Measurements from ENCODE around the gene ADH5.
"Not testable (repeated sequence)": the region's sequence is repeated elsewhere in the genome, so short reads cannot be mapped to it uniquely, and the experiment has no call there.

ADH5 gene

DNA sequence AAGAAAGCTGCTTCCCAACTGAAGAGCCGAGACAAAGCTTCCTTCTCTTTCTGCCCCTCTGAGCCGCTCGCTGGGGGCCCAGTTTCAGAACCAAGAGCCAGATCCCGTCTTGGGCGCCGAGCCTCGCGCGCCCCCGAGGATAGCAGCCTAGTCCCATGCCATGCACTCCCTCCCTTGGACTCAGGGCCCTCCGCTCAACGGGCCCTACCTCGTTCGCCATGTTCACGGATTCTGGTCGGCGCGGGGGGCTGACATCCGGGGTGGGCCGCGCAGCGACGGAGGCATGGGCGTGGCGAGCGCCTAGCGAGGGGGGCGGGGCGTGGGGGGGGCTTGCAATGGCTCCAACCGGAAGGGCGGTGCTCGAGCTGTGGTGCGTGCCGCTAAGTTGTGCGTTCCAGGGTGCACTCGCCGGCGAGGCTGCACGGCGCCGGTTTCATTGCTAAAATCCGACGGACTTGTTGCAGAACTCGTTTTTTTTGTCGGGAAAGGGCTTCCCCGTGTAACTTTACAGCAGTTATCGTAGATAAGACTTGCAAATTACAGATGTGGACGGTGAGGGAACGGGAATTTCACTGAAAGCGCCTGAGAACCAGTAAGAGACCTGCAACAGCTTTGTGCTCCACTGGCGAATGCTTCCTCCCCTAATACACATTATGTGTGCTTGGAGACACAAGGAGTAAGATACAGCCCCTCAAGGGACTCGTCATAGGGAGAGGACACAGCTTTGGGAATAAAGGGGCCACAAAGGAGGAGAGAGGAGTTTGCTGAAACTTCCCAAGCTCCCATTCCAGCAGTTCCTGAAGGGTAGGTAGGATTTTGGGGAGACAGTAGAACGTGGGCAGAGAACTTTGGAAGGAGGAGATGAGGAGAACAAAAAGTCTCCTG is at the start of gene ADH5:
Gene ADH5 (minus strand): TSS at position 308 of the 885 bp plus-strand sequence. CDS start 88 bp downstream, at position 220.
- peak; percentile 55 for DNase-seq

- no peak for DNase-seq
Measured at GRCh38 chr4:99136329-99136728, 47.7 kb upstream of the ADH5 start.

DNA sequence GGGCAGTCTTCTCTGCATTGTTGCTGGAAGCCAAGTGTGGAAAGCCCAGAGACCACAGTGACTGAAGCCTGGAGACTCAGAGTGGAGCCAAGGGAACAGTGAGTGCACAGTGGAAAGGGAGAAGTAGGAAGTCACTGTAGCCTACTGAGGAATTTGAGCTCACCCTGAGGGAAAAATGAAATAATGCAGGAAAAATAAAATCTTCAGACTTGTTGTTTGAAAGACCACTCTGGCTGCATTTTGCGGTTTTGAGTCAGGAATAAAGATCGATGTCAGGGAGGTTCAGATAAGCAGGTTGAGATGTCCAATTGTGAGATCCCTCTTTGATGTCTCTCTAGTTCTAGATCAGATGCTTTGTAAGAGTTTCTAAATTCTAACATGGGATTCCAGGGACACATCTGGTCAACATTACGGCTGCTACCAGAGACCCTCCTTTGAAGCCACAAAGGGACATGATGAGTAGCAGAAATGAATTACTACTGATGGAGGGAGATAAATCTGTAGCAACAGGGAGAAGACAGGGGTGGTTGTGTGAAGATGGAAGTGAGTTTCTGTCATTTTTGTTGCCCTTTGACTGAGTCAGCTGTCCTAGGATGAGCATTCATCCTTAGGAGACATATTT is 47.1 kb upstream of the ADH5 start:
- DNase-seq, result no peak

GRCh38 chr4:99134586-99134985 is 46.0 kb upstream of the ADH5 start:
- DNase-seq, result no peak

DNA sequence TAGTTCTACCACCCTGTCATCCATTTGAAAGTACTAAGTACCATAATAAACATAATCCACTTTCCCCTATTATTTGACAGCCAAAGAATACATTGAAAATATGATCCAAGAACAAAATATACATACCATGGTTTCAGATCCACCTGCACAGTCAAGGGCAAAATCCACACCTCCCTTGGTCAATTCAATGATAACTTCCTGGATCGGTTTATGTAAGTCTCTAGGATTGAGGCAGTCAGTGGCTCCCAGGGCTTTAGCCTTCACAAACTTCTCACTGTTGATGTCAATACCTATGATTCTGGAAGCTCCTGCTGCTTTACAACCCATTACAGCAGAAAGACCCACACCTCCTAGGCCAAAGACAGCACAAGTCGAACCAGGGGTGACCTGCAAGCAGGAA is 42.8 kb upstream of the ADH5 start:
- no peak for DNase-seq

- DNase-seq, result no peak
Measured at GRCh38 chr4:99126376-99126775, 37.8 kb upstream of the ADH5 start.

DNA sequence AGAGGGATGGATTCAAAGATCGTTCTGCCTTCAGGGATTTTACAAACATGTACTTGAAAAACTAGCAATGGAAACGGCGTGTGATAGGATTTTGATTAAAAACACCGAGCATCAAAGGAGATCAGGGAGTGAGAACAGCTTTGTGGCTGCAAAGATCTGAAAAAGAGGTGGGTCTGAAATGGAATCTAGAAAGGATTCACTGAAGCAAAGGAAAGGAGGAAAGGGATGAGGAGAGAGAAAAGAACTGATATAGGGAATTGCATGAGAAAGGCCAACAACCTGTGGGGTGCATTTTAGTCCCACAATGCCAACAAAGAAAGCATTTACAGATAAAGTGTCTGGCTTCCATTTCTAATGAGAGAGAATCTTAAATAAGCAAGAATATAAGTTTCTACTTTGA is 32.4 kb upstream of the ADH5 start:
- no peak for DNase-seq

GRCh38 chr4:99120501-99120900 is 31.9 kb upstream of the ADH5 start:
- no peak for DNase-seq

- DNase-seq, result no peak
Measured at GRCh38 chr4:99117876-99118693, 29.5 kb upstream of the ADH5 start.

GRCh38 chr4:99117122-99117841 is 28.7 kb upstream of the ADH5 start:
- not testable (repeated sequence) for DNase-seq

DNA sequence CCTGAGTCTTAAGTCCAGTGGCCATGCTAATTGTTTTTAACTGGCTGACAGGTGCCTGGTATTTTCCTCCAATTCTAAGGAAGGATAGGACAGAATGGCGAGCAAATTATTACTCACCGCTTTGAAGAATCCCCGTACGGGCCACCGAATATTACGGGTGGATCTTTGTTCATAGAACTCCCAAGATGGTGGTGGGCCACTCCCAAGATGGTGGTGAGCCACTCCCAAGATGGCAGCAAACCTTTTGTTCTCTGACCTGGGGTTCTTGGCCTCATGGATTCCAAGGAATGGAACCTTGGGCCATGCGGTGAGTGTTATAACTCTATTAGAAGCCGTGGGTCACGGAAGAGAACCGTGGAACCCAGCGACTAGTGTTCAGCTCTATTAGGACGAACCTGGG is 20.7 kb upstream of the ADH5 start:
- not testable (repeated sequence) for DNase-seq

DNA sequence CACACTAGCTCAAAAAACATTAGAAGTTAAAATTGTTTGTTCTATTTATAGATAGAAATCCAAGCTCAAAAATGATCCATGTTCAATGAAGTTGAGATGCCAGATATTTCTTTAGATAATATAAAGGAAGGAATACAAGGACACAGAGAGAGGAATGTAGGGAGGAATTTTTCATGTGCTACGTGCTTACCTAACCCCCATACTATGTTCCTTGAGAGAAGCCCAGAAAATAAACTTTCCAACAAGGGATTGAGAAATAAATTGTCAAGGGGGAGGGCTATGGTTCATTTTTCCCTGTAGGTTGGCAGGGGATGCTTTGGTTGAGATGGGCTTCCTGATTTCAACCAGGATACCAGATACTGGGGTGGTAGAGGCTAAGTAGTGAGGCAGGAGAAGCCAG is 15.6 kb upstream of the ADH5 start:
- DNase-seq, result no peak

- DNase-seq, result no peak
Measured at GRCh38 chr4:99103166-99103565, 14.6 kb upstream of the ADH5 start.

GRCh38 chr4:99102634-99103033 is 14.0 kb upstream of the ADH5 start:
- DNase-seq, result no peak

GRCh38 chr4:99100876-99101275 is 12.3 kb upstream of the ADH5 start:
- no peak for DNase-seq

DNA sequence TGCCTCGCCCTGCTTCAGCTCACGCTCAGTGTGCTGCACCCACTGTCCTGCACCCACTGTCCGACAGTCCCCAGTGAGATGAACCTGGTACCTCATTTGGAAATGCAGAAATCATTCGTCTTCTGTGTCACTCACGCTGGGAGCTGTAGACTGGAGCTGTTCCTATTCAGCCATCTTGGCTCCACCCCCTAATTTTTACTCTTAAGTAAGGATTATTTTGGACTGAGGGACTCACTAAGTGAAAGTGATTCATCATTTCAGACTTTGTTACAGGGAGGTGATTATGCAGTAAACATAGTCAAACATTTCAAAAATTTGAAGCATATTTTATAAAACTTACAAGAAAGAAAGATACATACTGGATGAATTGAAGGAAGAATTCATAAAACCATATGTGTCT is 11.2 kb upstream of the ADH5 start:
- not testable (repeated sequence) for DNase-seq

GRCh38 chr4:99099311-99099710 is 10.7 kb upstream of the ADH5 start:
- DNase-seq, result no peak

DNA sequence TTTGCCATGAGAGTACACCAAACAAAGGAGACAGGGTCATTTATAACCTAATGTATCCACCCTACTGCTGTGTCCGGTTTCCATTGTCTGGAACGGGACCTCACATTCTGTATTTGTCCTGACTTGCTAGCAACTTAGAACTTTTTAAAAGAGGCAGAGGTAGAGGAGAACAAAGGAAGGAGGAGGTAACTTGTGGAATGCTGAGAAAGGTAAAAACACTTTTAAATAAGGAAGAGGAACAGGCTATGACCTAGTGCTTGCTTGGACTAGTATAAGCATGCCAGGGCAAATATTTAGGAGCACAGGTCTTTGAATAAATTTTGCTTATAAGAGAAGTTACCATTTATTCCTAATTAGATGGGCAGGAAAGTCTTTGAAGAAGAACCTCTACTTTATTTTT is 3.3 kb upstream of the ADH5 start:
- DNase-seq, result not testable (repeated sequence)

DNA sequence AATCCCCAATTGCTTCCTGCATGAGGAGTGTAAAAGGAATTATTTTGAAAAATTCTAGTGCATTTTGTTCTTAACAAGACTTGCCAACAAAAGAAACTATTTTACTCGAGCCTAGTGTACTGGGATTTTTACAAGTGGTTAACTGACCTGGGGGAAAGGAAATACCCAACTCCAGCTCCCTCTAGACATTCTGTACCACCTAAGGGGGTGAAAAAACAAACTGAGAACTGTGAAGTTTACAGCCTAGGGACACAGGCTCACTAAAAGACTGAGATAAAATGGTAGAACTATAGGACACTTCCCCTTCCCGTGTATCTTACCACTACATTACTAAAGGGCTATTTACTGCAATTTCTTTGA is 2.6 kb upstream of the ADH5 start:
- DNase-seq, result no peak

- DNase-seq, result no peak
Measured at GRCh38 chr4:99090481-99091215, 2.1 kb upstream of the ADH5 start.

DNA sequence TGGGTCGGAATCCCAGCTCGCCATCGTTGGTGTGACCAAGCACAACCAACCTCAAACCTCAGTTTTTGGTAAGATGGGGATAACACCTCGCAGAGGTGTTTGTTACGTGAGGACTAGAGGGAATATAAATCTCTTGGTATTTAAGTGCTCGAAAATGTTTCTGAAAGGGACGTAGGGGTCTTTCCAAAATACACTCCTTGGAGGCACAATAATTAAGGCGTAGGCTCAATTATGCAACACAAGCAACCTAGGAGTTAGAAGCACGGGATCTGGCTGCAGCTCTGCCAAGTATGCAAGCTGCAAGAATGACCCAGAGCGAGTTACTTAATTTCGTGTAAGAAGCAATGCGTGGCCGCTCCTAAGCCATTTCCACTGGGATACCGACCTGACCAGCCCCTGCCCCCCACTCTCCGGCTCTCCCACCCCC is 552 bp downstream of the ADH5 start:
- peak; percentile 7 for DNase-seq

- no peak for DNase-seq
Measured at GRCh38 chr4:99084595-99084994, 4.0 kb downstream of the ADH5 start.

All from DMS79 treated with DMSO at 0.1 percent for 48 hours (cell line).